HUES48 (cell line): ENCODE measurements around the gene HOXB2.

Experiments used
- H3K27ac ChIP-seq: one replicate; pipeline ENCODE4 v1.7.0; 2013; ENCODE audit warnings: low read depth, low read length, inconsistent platforms
- H3K27me3 ChIP-seq: 2 replicates; pipeline ENCODE4 v1.6.1; 2013; ENCODE audit warnings: mild to moderate bottlenecking, low read length; ENCODE audit not compliant: control insufficient read depth, insufficient read depth
- H3K36me3 ChIP-seq: 2 replicates; pipeline ENCODE4 v1.6.1; 2013; ENCODE audit warnings: low read length; ENCODE audit not compliant: control insufficient read depth, insufficient read depth
- H3K4me1 ChIP-seq: 2 replicates; pipeline ENCODE4 v1.6.1; 2013; ENCODE audit warnings: mild to moderate bottlenecking, low read length; ENCODE audit not compliant: control insufficient read depth, insufficient read depth
- H3K4me3 ChIP-seq: 2 replicates; pipeline ENCODE4 v1.5.1; 2013; ENCODE audit warnings: mild to moderate bottlenecking, low read depth, low read length
- H3K9ac ChIP-seq: 2 replicates; pipeline ENCODE4 v1.6.1; 2013; ENCODE audit warnings: mild to moderate bottlenecking, low read depth, low read length, moderate library complexity
- H3K9me3 ChIP-seq: 2 replicates; pipeline ENCODE4 v1.6.1; 2013; ENCODE audit warnings: low read length; ENCODE audit not compliant: control insufficient read depth, insufficient read depth

The HOXB2 gene

DNA sequence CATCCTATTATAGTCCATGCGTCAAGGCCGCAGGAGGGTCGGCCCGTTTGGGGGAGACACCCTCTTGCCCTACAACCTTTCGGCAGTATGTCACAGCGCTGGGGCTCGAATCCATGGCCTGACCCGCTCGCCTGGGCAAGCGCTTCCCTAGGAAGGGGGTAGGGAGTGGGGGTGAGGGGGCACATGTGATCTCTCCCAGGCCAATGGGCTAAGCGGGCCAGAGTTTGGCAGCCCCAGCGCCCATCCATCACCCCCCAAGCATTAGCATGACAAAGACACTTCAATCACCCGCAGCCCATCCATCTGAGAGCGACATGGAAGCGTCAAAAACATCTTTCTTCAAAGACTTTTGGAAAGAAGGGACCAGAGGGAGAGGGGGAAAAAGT, 14.0 kb downstream of the HOXB2 start, which contains the start of gene HOXB1:
Gene HOXB1, minus strand, starts transcription at position 125 of the 386 bp plus-strand sequence. Its CDS starts 107 bp downstream, at position 18.
- Histone ChIP-seq H3K9me3 (no peaks in the 10 kb centered on the region), H3K27ac (no peak within 1 kb of the TSS), H3K4me1 (peaks cover 45% of the 10 kb centered on the region), H3K36me3 (no peaks in the 10 kb centered on the region), H3K27me3 (peaks cover 85% of the 10 kb centered on the region), H3K9ac (no peak within 1 kb of the TSS), H3K4me3 (no peak within 1 kb of the TSS; the same call in 1 of the 2 replicates)

DNA sequence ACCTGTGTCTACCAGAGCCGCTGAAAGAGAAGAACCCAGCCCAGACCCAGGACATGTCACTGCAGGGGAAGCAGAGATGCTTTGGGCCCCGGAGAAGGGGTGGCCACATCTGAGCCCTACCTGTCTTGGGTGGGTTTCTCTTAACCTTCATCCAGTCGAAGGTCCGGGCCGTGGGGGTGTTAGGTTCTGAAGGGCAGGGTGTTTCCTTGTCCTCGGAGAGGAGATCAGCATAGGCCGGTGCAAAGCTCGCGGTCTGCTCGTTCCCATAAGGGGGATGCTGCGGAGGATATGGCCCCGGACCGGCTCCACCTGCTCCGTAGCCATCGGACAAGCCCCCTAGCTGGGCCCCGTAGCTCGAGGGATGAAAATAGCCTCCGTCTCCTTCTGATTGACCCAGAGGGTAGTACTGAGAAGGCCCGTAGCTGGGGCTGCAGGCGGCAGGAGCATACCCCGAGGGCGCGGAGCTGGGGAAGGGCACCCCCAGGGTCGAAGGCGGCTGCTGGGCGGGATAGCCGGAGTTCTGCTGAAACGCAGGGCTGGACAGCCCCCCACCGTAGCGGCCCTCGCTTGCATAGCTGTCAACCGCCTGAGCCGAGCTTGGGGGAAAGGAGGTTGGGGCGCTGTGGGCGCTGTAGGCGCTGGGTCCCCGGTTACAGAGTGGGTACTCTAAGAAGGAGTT, 14.6 kb downstream of the HOXB2 start:
- no peaks in the 10 kb centered on the region for H3K36me3 ChIP-seq
- H3K27ac ChIP-seq = no peak overlapping the region
- H3K27me3 ChIP-seq = peaks cover 91% of the 10 kb centered on the region
- no peak overlapping the region; the same call in 1 of the 2 replicates for H3K4me3 ChIP-seq
- H3K9me3 ChIP-seq = no peaks in the 10 kb centered on the region
- peaks cover 45% of the 10 kb centered on the region for H3K4me1 ChIP-seq
- no peak overlapping the region for H3K9ac ChIP-seq

DNA sequence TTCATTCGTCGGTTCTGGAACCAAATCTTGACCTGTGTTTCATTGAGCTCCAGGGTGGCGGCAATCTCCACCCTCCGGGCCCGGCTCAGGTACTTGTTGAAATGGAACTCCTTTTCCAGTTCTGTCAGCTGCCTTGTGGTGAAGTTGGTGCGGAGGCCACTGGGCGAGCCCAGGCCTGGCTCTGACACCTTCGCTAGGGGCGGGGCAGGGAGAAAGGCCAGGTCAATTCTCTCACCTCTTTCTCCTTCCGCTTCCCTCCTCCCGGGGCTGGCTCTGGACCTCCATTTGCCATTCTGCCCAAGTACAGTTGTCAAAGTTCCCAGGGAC, 15.3 kb downstream of the HOXB2 start:
- Histone ChIP-seq H3K27me3 (peaks cover 98% of the 10 kb centered on the region), H3K36me3 (no peaks in the 10 kb centered on the region), H3K9me3 (no peaks in the 10 kb centered on the region), H3K4me3 (no peak overlapping the region), H3K27ac (no peak overlapping the region), H3K4me1 (peaks cover 45% of the 10 kb centered on the region), H3K9ac (no peak overlapping the region)

DNA sequence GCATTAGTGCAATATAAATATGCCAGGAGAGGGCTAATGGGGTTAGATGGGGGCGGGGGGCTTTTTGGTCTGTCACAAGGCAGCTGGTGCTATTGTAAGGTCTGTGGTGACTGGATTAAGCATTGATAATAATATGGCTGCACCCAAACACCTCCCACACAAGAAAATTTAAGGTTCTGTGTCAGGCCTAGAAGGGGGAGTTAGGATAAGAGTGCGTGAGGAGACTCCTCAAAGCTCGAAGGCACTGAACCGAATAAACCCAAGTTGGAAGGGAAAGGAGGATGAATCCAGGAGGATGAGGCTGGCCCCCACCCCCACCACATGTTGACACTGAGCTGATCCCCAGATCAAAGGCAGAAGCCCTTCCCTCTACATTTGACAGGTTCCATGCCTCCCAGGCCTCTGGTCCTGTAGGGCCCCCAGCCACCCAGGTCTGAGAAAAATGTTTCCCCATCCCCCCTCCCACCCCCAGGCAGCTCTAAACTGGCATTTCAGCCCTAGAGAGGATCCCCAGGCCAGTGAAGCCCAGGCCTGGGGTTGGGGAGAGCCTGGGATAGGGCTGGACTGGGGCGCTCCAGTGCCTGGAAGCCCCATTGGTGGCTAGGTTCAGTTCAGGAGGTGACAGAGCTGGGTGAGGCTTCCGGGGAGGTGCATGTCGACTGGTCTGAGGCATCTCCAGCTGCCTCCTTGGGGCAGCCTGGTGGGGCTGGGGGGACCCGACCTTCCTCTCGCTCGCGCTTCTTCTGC, 15.8 kb downstream of the HOXB2 start:
- H3K27me3 ChIP-seq = peaks cover 98% of the 10 kb centered on the region
- H3K9me3 ChIP-seq = no peaks in the 10 kb centered on the region
- H3K4me3 ChIP-seq = no peak overlapping the region
- H3K4me1 ChIP-seq = peaks cover 45% of the 10 kb centered on the region
- no peak overlapping the region for H3K27ac ChIP-seq
- no peak overlapping the region for H3K9ac ChIP-seq
- H3K36me3 ChIP-seq = no peaks in the 10 kb centered on the region

DNA sequence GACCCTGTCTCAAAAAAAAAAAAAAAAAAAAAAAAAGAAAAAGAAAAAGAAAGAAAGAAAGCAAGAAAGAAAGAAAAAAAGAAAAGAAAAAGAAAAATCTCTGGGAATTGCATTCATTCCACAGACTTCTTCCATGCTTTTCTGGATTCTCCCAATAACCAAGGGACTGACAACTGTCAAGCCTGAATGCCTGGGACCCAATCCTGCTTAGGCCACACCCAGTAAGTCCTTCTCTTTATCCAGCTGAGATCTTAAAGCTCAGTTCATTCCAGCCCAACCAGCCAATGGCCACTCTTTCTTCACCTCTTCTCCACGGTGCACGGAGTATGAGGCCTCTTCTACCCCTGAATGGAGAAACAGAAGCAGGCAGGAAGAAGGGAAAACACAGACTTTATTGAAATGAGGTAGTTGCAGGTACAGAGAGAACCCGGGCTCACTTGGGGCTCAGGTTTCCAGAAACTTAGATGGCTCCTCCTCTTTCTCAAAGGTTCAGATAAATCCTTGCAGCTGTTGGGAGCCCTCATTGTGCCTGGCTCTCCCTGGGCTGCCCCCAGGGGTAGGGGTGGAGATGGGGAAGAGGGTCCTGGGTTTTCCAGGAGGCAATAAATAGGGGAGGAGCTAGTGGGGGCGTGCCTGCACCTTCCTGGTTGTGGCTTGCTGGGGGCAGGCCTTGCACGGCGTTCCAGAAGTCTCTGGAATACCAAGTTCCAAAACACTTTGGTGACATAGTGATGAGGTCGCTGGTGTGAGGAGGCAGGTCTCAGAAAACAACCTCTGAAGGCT, 16.6 kb downstream of the HOXB2 start:
- H3K36me3 ChIP-seq = no peaks in the 10 kb centered on the region
- peaks cover 45% of the 10 kb centered on the region for H3K4me1 ChIP-seq
- H3K27ac ChIP-seq = no peak overlapping the region
- H3K27me3 ChIP-seq = peaks cover 98% of the 10 kb centered on the region
- no peak overlapping the region for H3K9ac ChIP-seq
- H3K4me3 ChIP-seq = no peak overlapping the region
- H3K9me3 ChIP-seq = no peaks in the 10 kb centered on the region

DNA sequence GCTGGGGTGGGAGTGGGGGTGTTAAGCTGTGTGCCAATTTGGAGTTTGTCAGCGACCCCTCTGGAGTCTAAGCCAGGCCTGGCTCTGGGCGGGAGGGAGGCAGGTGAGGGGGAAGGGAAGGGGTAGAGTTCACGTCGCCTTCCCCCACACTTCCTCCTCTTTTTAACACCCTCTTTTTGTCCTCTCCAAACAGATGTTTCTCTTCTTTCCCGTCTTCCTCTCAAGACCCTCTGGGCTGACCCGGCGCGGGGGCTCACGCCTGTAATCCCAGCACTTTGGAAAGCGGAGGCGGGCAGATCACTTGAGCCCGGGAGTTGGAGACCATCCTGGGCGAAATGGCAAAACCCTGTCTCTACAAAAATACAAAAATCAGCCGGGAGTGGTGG, 17.4 kb downstream of the HOXB2 start:
- Histone ChIP-seq H3K9ac (no peak overlapping the region), H3K27ac (peak overlapping the region; percentile 11), H3K4me3 (peak overlapping the region; percentile 45), H3K27me3 (peaks cover 98% of the 10 kb centered on the region), H3K4me1 (peaks cover 49% of the 10 kb centered on the region), H3K36me3 (no peaks in the 10 kb centered on the region), H3K9me3 (no peaks in the 10 kb centered on the region)

DNA sequence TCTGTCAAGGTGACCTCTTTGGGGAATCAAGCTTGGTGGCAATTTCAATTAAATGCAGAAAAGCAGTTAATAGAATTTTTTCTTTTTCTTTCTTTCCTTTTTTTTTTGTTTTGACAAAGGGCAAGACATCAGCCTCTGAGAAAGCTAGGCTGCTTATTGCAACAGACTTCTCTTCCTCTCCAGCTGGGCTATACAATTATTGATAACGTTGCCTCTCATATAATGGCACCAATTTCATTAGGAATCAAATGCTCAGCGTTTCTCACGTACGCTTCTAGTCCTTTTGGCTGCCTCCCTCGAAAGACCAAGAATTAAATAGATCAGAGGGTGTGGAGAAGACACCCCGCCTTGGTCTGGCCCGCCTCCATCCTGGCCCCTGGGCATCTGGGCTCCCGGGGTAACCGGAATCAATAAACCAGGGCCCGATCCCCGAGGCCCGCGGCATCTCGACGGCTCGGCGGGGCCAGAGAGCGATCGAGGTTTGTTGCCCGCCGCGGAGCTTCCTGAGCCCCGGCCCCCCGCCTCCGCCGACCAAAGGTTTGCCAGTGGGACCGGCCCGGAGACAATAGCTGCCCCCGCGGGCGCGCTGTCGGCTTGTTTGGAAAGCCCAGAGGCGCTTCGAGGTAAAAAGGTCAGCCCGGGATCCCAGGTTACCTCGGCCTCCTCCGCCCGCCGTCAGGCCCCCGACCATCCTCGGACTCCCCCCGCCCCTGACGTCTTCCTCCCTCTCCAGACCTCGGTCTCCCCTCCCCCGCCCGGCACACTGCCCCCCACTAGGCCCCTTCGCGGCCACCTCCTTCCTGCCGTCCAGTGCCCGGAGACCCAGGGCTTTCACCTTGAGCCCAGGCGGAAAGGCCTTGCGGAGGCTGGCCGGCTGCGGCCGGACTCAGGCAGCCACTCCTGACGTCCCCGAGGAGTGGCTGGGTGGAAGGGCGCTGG, 18.0 kb downstream of the HOXB2 start:
- Histone ChIP-seq H3K27ac (peak overlapping the region; percentile 11), H3K9me3 (no peaks in the 10 kb centered on the region), H3K4me3 (peak overlapping the region; percentile 45), H3K36me3 (no peaks in the 10 kb centered on the region), H3K27me3 (peaks cover 98% of the 10 kb centered on the region), H3K4me1 (peaks cover 55% of the 10 kb centered on the region), H3K9ac (no peak overlapping the region)

DNA sequence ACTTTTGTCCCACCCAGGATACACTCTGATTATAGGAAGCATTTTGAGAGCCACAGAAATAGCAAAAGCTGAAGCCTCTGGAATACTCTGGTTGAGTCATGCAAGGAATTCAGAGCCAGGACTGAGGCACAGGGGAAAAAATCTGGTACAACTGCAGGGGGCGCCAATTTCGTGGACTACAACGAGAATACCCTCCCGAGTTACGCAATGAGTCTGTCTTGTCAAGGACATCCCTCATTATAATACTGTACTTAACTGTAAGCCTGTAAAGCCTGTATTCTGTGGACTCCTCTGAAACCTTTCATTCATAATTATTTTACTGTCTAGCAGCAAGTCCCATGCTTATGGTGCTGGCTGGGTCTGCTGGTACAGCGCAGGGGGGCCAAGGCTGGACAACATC, 21.9 kb downstream of the HOXB2 start:
- Histone ChIP-seq H3K4me3 (no peak overlapping the region), H3K9me3 (no peaks in the 10 kb centered on the region), H3K9ac (no peak overlapping the region), H3K4me1 (peaks cover 39% of the 10 kb centered on the region), H3K27me3 (peaks cover 93% of the 10 kb centered on the region), H3K27ac (no peak overlapping the region), H3K36me3 (no peaks in the 10 kb centered on the region)

DNA sequence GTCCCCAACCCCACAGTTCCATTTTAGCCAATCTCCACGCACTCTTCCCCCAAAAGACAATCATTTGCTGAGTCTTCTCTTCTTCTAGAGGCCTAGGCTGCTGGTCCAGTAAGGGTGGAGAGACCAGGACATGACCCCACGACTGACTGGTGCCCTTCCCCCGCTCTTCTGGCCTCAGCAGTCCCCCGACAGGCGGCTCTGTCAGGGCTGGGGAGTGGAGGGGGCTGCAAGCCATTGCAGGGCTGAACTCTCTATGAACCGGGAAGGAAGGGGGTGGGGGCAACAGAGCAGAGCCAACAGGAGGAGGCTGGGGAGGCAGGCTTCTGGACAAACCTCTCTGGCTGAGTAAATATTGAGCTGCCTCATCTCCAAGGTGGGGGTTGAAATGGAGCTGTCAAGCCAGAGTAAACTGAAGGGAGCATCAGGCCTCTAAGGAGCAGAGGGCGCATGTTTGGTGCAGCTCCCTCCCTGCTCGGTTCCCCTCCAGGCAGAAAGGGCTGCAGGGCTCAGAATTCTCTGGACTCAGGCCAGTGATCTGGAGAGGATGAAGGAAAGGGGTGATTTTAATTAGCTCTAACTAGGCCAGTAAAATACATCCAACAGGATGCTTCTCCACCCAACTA, 22.8 kb downstream of the HOXB2 start:
- H3K36me3 ChIP-seq = no peaks in the 10 kb centered on the region
- peaks cover 90% of the 10 kb centered on the region for H3K27me3 ChIP-seq
- no peaks in the 10 kb centered on the region for H3K9me3 ChIP-seq
- H3K4me3 ChIP-seq = peak overlapping the region; percentile 9; the same call in 1 of the 2 replicates
- H3K4me1 ChIP-seq = peaks cover 36% of the 10 kb centered on the region
- H3K27ac ChIP-seq = no peak overlapping the region
- no peak overlapping the region for H3K9ac ChIP-seq

DNA sequence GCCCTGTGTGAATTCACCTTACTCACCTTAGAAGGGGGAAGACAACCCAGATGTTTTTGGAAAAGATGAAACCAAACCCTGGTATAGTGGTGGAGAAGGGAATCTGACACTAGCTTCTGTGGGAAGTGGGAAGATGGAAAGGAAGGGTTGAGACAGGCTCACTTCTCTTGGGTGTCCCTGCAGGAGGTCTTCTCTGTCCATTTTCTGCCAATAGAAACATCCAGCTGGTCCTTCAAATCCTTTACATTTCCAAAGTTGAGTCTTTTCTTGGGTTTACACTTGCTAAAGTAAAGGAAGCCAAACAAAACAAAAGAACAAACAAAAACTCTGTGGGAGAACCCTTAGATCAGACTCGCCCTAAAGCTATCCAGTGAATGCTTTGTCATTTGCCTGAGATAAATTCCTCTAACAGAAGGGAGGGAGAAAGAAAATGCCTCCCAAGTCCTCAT, 24.3 kb downstream of the HOXB2 start:
- Histone ChIP-seq H3K9ac (no peak overlapping the region), H3K4me1 (peaks cover 38% of the 10 kb centered on the region), H3K4me3 (peak overlapping the region; percentile 33), H3K9me3 (no peaks in the 10 kb centered on the region), H3K27ac (peak overlapping the region; percentile 84), H3K27me3 (peaks cover 80% of the 10 kb centered on the region), H3K36me3 (no peaks in the 10 kb centered on the region)
